ENCODE data around the gene PRKCE.

Gene PRKCE

GRCh38 chr2:45721150-45721549 lies 69.7 kb downstream of the PRKCE start:
- no peak overlapping the region for H3K4me3 ChIP-seq (ENCODE audit: low read depth, low read length)

- no peak overlapping the region for H3K4me3 ChIP-seq (ENCODE audit: low read depth, low read length)
Observed at GRCh38 chr2:45722477-45722876, 71.0 kb downstream of the PRKCE start.

DNA sequence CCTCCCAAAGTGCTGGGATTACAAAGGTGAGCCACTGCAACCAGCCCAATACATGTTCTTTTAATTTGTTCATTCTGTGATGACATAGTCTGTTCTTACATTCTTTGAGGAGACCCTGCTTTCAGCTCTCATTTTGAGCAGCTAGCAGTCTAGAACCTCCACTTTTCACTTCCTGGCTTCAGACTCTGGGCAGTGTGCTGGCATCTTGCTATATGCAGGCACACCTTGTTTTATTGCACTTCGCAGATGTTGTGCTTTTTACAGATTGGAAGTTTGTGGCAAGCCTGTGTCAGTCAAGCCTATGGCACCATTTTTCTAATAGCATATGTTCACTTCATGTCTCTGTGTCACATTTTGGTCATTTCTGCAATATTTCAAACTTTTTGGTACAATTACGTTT lies 72.4 kb downstream of the PRKCE start:
- no peak overlapping the region for H3K4me3 ChIP-seq (ENCODE audit: low read depth, low read length)

DNA sequence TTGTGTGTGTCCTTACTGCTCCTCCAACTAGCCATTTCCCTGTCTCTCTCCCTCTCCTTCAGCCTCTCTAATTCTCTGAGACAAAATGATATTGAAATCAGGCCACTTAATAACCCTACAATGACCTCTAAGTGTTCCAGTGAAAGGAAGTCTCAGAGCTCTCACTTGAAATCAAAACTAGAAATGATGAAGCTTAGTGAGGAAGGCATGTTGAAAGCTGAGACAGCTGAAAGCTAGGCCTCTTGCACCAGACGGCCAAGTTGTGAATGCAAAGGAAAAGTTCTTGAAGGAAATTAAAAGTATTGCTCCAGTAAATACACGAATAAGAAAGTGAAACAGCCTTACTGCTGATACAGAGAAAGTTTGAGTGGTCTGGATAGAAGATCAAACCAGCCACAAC lies 72.9 kb downstream of the PRKCE start:
- no peak overlapping the region for H3K4me3 ChIP-seq (ENCODE audit: low read depth, low read length)

DNA sequence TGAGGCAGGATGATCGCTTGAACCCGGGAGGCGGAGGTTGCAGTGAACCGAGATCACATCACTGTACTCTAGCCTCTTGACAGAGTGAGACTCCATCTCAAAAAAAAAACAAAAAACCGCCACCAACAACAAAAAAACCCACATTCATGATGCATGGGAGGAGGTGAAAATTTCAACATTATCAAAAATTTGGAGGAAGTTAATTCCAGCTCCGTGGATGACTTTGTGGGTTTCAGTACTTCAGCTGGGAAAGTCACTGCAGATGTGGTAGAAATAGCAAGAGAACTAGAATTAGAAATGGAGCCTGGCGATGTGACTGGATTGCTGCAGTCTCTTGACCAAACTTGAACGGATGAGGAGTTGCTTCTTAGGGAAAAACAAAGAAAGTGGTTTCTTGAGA lies 74.3 kb downstream of the PRKCE start:
- no peak overlapping the region for H3K4me3 ChIP-seq (ENCODE audit: low read depth, low read length)

DNA sequence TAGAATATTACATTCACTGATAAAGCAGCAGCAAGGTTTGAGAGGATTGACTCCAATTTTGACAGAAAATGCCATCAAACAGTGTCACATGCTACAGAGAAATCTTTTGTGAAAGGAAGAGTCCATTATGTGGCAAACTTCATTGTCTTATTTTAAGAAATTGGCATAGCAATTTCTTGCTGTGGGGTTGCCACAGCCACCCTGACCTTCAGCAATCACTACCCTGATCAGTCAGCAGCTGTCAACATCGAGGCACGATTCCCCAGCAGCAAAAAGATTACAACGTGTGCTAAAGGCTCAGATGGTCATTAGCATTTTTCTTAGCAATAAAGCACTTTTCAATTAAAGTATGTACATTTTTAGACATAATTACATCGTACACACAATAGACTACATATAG lies 74.7 kb downstream of the PRKCE start:
- no peak overlapping the region for H3K4me3 ChIP-seq (ENCODE audit: low read depth, low read length)

DNA sequence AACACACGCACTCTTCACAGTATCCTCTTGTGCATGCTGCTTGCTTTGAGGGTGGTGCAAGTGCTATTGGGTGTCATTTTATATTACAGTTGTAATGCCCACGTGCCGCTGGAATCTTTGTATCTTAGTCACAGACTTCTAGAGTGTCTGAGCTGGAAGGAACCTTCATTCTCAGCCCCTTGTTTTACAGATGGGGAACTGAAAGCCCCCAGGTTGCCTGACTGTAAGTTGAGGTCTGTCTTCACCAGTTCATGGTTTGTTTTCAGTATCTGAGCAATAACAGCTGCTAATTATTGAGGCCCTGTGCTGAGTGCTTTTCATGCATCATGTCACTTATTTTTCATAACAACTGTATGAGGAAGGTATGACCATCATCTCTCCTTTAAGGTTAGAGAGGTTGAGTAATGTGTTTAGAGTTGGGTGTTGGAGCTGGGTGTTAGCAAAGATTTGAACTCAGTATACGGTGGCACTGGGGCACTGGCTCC lies 77.0 kb downstream of the PRKCE start:
- H3K4me3 ChIP-seq (ENCODE audit: low read depth, low read length) = no peak overlapping the region

DNA sequence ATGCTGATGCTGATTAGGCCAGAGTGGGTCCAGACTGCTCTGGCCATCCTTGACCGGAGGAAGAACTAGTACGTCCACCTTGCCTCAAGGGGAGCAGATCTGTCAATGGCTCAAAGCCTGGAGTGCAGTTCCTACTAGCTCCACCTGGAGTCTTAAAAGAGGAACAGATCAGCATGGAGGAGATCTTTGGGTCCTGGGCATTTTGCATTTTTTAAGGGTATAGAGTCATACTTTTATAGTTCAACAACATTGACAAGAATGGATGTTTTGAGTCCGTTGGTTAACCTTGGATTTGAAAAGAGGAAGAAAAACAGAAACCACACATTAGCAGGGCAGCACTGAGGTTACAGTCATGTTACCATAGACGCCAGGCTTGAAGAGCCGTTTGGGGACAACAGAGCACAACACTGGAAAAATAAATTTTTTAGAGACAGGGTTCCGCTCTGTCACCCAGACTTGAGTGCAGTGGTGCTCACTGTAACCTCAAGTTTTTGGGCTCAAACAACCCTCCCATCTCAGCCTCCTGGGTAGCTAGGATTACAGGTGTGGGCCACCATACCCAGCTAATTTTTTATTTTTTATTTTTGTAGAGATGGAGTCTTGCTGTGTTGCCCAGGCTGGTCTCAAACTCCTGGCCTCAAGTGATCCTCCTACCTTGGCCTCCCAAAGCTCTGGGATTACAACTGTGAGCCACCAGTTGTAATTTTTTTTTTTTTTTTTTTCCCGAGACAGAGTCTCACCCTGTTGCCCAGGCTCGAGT lies 78.5 kb downstream of the PRKCE start:
- H3K4me3 ChIP-seq (ENCODE audit: low read depth, low read length) = no peak overlapping the region

- no peak overlapping the region for H3K4me3 ChIP-seq (ENCODE audit: low read depth, low read length)
Observed at GRCh38 chr2:45731141-45731540, 79.7 kb downstream of the PRKCE start.

- no peak overlapping the region for H3K4me3 ChIP-seq (ENCODE audit: low read depth, low read length)
Observed at GRCh38 chr2:45732436-45732835, 81.0 kb downstream of the PRKCE start.

DNA sequence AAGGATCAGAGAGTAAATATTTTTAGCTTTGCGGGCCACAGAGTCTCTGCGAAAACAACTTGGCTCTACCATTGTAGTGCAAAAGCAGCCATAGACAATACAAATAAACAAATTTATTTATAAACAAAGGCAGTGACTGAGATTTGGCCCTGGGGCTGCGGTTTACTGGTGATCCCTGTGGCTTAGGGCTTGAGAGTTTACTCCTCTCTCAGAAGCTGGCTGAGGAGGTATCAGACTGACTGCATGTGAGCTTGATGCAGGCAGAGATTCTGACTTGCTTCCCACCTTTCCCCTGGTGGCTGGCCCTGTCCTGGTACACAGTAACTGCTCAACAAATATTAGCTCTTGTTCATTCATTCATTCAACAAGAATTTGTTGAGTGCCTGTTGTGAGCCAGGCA lies 81.5 kb downstream of the PRKCE start:
- no peak overlapping the region for H3K4me3 ChIP-seq (ENCODE audit: low read depth, low read length)

GRCh38 chr2:45734336-45734735 lies 82.9 kb downstream of the PRKCE start:
- H3K4me3 ChIP-seq (ENCODE audit: low read depth, low read length) = no peak overlapping the region

- H3K4me3 ChIP-seq (ENCODE audit: low read depth, low read length) = no peak overlapping the region
Observed at GRCh38 chr2:45734952-45735351, 83.5 kb downstream of the PRKCE start.

GRCh38 chr2:45736757-45737704 lies 85.6 kb downstream of the PRKCE start:
- no peak overlapping the region for H3K4me3 ChIP-seq (ENCODE audit: low read depth, low read length)

DNA sequence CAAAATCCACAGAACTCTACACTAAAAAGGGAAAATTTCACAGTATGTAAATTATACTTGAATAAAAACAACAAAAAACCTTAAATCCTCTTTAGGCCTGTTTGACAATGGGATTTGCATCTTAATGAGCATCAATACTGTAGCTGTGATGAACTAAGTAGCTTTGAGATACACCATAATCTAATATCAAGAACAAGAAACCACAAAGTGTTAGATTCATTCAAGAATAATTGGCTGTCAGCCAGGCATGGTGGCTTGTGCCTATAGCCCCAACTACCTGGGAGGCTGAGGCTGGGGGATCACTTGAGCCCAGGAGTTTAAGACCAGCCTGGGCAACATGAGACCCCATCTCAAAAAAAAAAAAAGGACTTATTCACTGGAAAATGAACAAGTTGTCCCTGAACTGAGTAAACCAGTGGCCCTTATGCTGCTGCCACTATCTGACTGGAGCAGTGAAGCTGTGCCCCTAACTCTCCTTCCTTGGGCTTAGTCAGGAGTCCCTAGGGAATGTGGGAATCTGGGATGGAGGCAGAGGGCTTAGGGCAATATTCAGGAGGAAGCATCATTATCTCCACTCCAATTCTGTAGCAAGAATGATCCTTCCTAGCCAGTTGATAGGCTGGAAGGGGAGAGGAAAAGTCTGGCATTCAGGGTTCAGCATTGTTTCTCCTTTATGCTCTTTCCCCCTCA lies 88.5 kb downstream of the PRKCE start:
- H3K4me3 ChIP-seq (ENCODE audit: low read depth, low read length) = no peak overlapping the region

DNA sequence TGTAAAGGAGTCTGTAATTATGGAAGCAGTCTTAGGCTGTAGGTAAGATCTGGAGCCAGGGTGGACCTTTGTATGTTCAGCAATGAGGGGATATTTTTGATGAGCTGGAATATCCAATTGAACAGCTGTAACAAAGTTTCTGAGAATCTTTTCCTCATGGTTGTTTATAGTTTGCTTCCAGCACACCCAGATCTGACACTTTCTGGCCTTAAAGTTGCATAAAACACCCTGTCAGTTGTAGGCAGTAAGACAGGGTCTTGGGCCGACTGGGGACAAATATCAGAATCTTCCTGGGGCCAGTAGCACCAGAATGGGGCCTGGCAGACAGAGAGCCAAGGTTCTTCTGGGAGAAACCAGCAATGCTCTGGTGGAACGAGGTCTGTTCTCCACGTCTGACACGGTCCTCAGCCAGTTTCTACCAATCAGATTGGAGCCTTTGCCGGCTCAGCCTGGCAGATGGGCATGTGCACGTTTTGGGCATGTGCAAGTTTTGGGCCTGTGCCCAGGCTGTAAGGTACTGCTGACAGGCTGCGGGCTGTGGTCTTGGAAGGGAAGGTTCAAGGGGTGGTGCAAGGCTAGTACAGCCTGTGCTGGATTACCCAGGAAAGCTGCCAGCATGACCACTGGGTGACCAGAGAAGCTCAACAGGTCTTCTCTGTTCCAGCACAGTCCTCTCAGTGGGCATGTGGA lies 89.8 kb downstream of the PRKCE start:
- no peak overlapping the region for H3K4me3 ChIP-seq (ENCODE audit: low read depth, low read length)

DNA sequence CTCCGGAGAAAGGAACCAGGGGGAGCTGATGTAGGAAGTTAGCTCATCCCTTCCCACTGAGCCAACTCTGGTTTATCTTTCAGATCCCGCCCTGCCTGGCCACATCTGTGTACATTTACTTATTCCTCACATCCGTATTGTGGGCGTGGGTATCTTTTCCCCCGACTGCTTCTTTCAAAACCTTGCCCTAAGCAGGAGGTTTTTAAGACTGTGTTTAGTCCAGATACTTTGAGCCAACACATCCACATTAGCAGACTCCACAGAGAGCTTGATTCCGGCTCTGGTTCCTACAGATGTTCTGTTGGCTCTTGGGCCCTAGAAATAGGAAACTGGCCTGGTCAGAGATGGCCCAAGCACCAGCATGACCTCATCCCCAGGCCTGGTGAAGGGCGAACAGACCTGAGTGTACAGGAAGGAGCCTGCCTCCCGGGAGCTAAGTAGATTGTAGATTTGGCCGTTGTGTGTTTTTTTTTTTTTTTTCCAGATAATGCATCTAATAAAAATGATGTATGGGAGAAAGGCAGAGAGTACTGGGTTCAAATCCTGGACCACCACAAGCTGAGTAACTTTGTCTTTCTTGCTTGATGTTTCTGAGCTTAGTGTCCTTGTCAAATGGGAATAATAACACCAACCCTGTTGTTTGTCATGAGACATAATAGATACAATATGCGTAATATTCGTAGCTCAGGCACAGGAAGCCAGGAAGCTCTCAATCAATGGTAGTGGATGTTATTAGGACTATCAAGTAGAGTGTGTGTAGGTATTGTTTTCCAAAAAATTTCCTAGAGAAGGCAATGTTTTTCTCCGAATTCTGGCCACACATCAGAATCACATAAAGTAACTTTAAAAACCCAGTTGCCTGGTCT lies 92.3 kb downstream of the PRKCE start:
- H3K4me3 ChIP-seq (ENCODE audit: low read depth, low read length) = no peak overlapping the region

GRCh38 chr2:45745231-45745630 lies 93.8 kb downstream of the PRKCE start:
- no peak overlapping the region for H3K4me3 ChIP-seq (ENCODE audit: low read depth, low read length)

GRCh38 chr2:45746888-45747287 lies 95.4 kb downstream of the PRKCE start:
- H3K4me3 ChIP-seq (ENCODE audit: low read depth, low read length) = no peak overlapping the region

- H3K4me3 ChIP-seq (ENCODE audit: low read depth, low read length) = no peak overlapping the region
Observed at GRCh38 chr2:45747363-45747762, 95.9 kb downstream of the PRKCE start.
